GM12891 (cell line): ENCODE measurements around the gene ADGRB3.

Source experiments
- POLR2AphosphoS5 ChIP-seq: IDR thresholded peaks from 2 replicates; pipeline ENCODE4 v1.6.1; 2011; ENCODE audit warnings: low read depth, low read length, control low read depth
- POU2F2 ChIP-seq: IDR thresholded peaks from 2 replicates; pipeline ENCODE4 v1.6.1; 2011; ENCODE audit warnings: low read depth, mild to moderate bottlenecking, control low read depth, low read length, moderate library complexity
- SPI1 ChIP-seq: IDR thresholded peaks from 2 replicates; pipeline ENCODE4 v1.6.1; 2011; ENCODE audit warnings: low read depth, low read length, control low read depth

DNA sequence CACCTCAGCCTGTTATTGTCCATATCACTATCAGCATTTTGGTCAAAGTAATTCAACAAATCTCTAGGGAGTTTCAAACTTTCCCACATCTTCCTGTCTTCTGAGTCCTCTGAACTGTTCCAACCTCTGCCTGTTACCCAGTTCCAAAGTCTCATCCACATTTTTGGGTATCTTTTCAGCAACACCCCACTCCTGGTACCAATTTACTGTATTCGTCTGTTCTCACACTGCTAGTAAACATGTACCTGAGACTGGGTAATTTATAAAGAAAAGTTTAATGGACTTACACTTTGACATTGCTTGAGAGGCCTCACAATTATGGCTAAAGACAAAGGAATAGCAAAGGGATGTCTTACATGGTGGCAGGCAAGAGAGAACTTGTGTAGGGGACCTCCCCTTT, 224.2 kb downstream of the ADGRB3 start:
- TF ChIP-seq POLR2AphosphoS5: no peak
- TF ChIP-seq SPI1: no peak
- TF ChIP-seq POU2F2: no peak
